Astrocyte (in vitro differentiated cells and primary cell): ENCODE results near the gene GGT1. TPM values are rescaled to one million over a fixed set of nuclear protein-coding genes. Genes with fewer than 3 reads are reported as not detected.
"Not testable (repeated sequence)": the region's sequence is repeated elsewhere in the genome, so short reads cannot be mapped to it uniquely, and the experiment has no call there.

Experiments used
- DNase-seq: peaks from one replicate; pipeline ENCODE4 v3.0.0-alpha.2; 2010; ENCODE audit warnings: low read depth
- FAIRE-seq: peaks from 2 replicates; lab custom pipeline; 2011; peaks lifted over from hg19 to GRCh38; lab: Jason Lieb, UNC
- H2AFZ ChIP-seq: 2 replicates; pipeline ENCODE4 v1.6.0; 2012; ENCODE audit warnings: low read depth, low read length, inconsistent platforms
- H3K27ac ChIP-seq: 2 replicates; pipeline ENCODE4 v1.5.1; 2011; ENCODE audit warnings: low read depth, low read length, inconsistent platforms
- H3K27me3 ChIP-seq: 2 replicates; pipeline ENCODE4 v1.6.0; 2011; ENCODE audit warnings: low read length, inconsistent platforms; ENCODE audit not compliant: insufficient read depth
- H3K36me3 ChIP-seq: 2 replicates; pipeline ENCODE4 v1.5.1; 2011; ENCODE audit warnings: low read length, inconsistent platforms; ENCODE audit not compliant: insufficient read depth
- H3K4me1 ChIP-seq: 2 replicates; pipeline ENCODE4 v1.5.1; 2011; ENCODE audit warnings: low read length, inconsistent platforms; ENCODE audit not compliant: insufficient read depth
- H3K4me2 ChIP-seq: 2 replicates; pipeline ENCODE4 v1.6.0; 2012; ENCODE audit warnings: low read length, inconsistent platforms
- H3K4me3 ChIP-seq: 2 replicates; pipeline ENCODE4 v1.5.1; 2011; ENCODE audit warnings: low read depth, mild to moderate bottlenecking, low read length, inconsistent platforms; ENCODE audit not compliant: insufficient read depth
- H3K79me2 ChIP-seq: 2 replicates; pipeline ENCODE4 v1.6.0; 2012; ENCODE audit warnings: mild to moderate bottlenecking, low read length, inconsistent platforms; ENCODE audit not compliant: insufficient read depth
- H3K9ac ChIP-seq: 2 replicates; pipeline ENCODE4 v1.6.0; 2012; ENCODE audit warnings: mild to moderate bottlenecking, low read length, inconsistent platforms
- H3K9me3 ChIP-seq: 2 replicates; pipeline ENCODE4 v1.5.1; 2012; ENCODE audit warnings: low read depth, mild to moderate bottlenecking, low read length, inconsistent platforms; ENCODE audit not compliant: insufficient read depth
- H4K20me1 ChIP-seq: 2 replicates; pipeline ENCODE4 v1.6.0; 2012; ENCODE audit warnings: low read length, inconsistent platforms; ENCODE audit not compliant: insufficient read depth
- H3K27ac Mint-ChIP-seq: one replicate; pipeline ENCODE4 v1.8.0; 2021; ENCODE audit warnings: mild to moderate bottlenecking, mixed read lengths; ENCODE audit not compliant: unreplicated experiment
- H3K27me3 Mint-ChIP-seq: one replicate; pipeline ENCODE4 v1.8.0; 2021; ENCODE audit warnings: low read depth, mixed read lengths; ENCODE audit not compliant: unreplicated experiment
- H3K36me3 Mint-ChIP-seq: one replicate; pipeline ENCODE4 v1.8.0; 2021; ENCODE audit warnings: low read depth, mixed read lengths; ENCODE audit not compliant: unreplicated experiment
- H3K4me1 Mint-ChIP-seq: one replicate; pipeline ENCODE4 v1.8.0; 2021; ENCODE audit warnings: low read depth, mixed read lengths; ENCODE audit not compliant: unreplicated experiment
- H3K4me3 Mint-ChIP-seq: one replicate; pipeline ENCODE4 v1.8.0; 2021; ENCODE audit warnings: mild to moderate bottlenecking, moderate library complexity, mixed read lengths; ENCODE audit not compliant: unreplicated experiment
- H3K9me3 Mint-ChIP-seq: one replicate; pipeline ENCODE4 v1.8.0; 2021; ENCODE audit warnings: mild to moderate bottlenecking, mixed read lengths; ENCODE audit not compliant: unreplicated experiment
- total RNA-seq: library from RNA; stranded (reverse); gene quantifications from 2 replicates; pipeline ENCODE4 v1.2.1, GENCODE V29; 2021

The GGT1 gene
- total RNA-seq, 1 donor from 2014 or later: 2.9 TPM

GRCh38 chr22:24632642-24633041, 29.6 kb downstream of the GGT1 start:
- H3K9ac ChIP-seq, H3K4me3 Mint-ChIP-seq: not testable (repeated sequence)
- peak; percentile 4 for DNase-seq

GRCh38 chr22:24633231-24634023, 30.4 kb downstream of the GGT1 start:
- DNase-seq: peak; percentile 10
- H3K9ac ChIP-seq, H2AFZ ChIP-seq, H3K79me2 ChIP-seq, H3K27ac Mint-ChIP-seq, H3K9me3 ChIP-seq, H3K27me3 Mint-ChIP-seq, H3K27me3 ChIP-seq, H3K4me2 ChIP-seq, H3K4me3 Mint-ChIP-seq, H4K20me1 ChIP-seq, H3K36me3 Mint-ChIP-seq, H3K4me1 ChIP-seq, H3K36me3 ChIP-seq, H3K27ac ChIP-seq, FAIRE-seq, H3K4me3 ChIP-seq, H3K9me3 Mint-ChIP-seq: not testable (repeated sequence)
- H3K4me1 Mint-ChIP-seq: peaks cover 24% of the 10 kb centered on the region

More at GRCh38 chr22:24632642-24633041, 29.6 kb downstream of the GGT1 start:
- not testable (repeated sequence) for H3K27ac Mint-ChIP-seq, H4K20me1 ChIP-seq, H3K79me2 ChIP-seq, H3K9me3 ChIP-seq, H2AFZ ChIP-seq, H3K4me3 ChIP-seq, H3K27me3 ChIP-seq, H3K27me3 Mint-ChIP-seq, H3K9me3 Mint-ChIP-seq, FAIRE-seq, H3K27ac ChIP-seq, H3K4me2 ChIP-seq, H3K4me1 ChIP-seq, H3K36me3 ChIP-seq, H3K36me3 Mint-ChIP-seq
- H3K4me1 Mint-ChIP-seq: peaks cover 24% of the 10 kb centered on the region

- H3K27me3 Mint-ChIP-seq, H3K36me3 Mint-ChIP-seq, H3K4me2 ChIP-seq, H2AFZ ChIP-seq, H3K4me1 ChIP-seq, H3K4me3 ChIP-seq, H3K27ac ChIP-seq, H3K4me3 Mint-ChIP-seq, DNase-seq, H3K27ac Mint-ChIP-seq, H3K27me3 ChIP-seq, H3K9me3 ChIP-seq, FAIRE-seq, H4K20me1 ChIP-seq, H3K36me3 ChIP-seq, H3K9ac ChIP-seq, H3K9me3 Mint-ChIP-seq, H3K79me2 ChIP-seq: not testable (repeated sequence)
- H3K4me1 Mint-ChIP-seq: peaks cover 24% of the 10 kb centered on the region
Measured at GRCh38 chr22:24634776-24635389, 31.9 kb downstream of the GGT1 start.

GRCh38 chr22:24636513-24636912, 33.5 kb downstream of the GGT1 start:
- not testable (repeated sequence) for H3K79me2 ChIP-seq, H3K9ac ChIP-seq, H3K27me3 ChIP-seq, H2AFZ ChIP-seq, H3K9me3 Mint-ChIP-seq, H3K4me3 ChIP-seq, H3K27ac ChIP-seq, H3K27ac Mint-ChIP-seq, H3K4me3 Mint-ChIP-seq, H3K36me3 Mint-ChIP-seq, H3K27me3 Mint-ChIP-seq, H3K4me2 ChIP-seq, DNase-seq, FAIRE-seq, H3K4me1 ChIP-seq, H3K36me3 ChIP-seq, H3K9me3 ChIP-seq, H4K20me1 ChIP-seq
- H3K4me1 Mint-ChIP-seq: peaks cover 13% of the 10 kb centered on the region

- not testable (repeated sequence) for H3K9me3 ChIP-seq, H3K79me2 ChIP-seq, H3K27ac Mint-ChIP-seq, H3K27ac ChIP-seq, H3K4me2 ChIP-seq, H4K20me1 ChIP-seq, H3K4me3 ChIP-seq, H3K4me3 Mint-ChIP-seq, H3K36me3 ChIP-seq, H3K4me1 ChIP-seq, DNase-seq, H3K9ac ChIP-seq, FAIRE-seq, H3K27me3 Mint-ChIP-seq, H3K4me1 Mint-ChIP-seq, H3K36me3 Mint-ChIP-seq, H2AFZ ChIP-seq, H3K27me3 ChIP-seq, H3K9me3 Mint-ChIP-seq
Measured at GRCh38 chr22:24642307-24642706, 39.3 kb downstream of the GGT1 start.

- not testable (repeated sequence) for H3K36me3 Mint-ChIP-seq
Measured at GRCh38 chr22:24644409-24644808, 41.4 kb downstream of the GGT1 start.

More at GRCh38 chr22:24644409-24644808, 41.4 kb downstream of the GGT1 start:
- H3K9ac ChIP-seq, H3K27me3 ChIP-seq, H3K4me3 Mint-ChIP-seq, H3K27ac ChIP-seq, H3K4me3 ChIP-seq, H3K9me3 Mint-ChIP-seq, H3K79me2 ChIP-seq, H3K4me1 Mint-ChIP-seq, H2AFZ ChIP-seq, H3K36me3 ChIP-seq, H4K20me1 ChIP-seq, H3K9me3 ChIP-seq, DNase-seq, FAIRE-seq, H3K4me2 ChIP-seq, H3K4me1 ChIP-seq, H3K27ac Mint-ChIP-seq, H3K27me3 Mint-ChIP-seq: not testable (repeated sequence)
